ENCODE data around the gene SFXN2. TPM values are rescaled to one million over a fixed set of nuclear protein-coding genes. Genes with fewer than 3 reads are reported as not detected.
A peak's percentile ranks its signal among the peaks of the same experiment; 100 is the strongest.

Gene SFXN2
- total and polyA plus RNA-seq, 8 donors, result 15.7 to 21.0 (median 17.9) TPM

DNA sequence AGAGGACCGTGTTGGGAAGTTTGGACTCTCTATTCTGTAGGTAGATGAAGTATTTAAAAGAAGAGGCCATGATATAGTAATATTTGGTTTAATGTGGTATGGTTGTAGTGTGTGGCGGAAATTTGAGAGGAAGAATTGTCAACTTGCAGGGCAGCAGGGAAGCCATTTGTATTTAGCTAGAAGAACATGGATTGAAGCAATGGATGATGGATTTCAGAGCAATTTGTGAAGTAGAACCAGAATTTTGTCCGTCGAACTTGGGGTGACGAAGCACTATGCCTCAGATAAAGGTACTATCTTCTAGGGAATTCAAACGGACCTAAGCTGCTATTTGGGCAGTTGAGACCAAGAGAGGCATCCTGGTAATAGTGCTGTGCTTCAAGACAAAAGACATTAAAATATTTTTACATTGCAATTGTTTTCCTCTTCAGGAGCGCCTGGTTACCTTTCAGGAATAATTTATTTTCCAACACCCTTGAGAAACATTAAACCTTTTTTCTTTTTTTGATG, 28.7 kb downstream of the SFXN2 start:
- Histone ChIP-seq H3K27me3 (no peaks in the 10 kb centered on the region), H3K9me3 (no peaks in the 10 kb centered on the region), H3K4me3 (peak overlapping the region; percentile 6 to 98), H3K27ac (peak overlapping the region in 1 of 2 donors; percentile 86), H3K36me3 (peaks cover 0 to 4% of the 10 kb centered on the region in 2 donors), H3K4me1 (peaks cover 12 to 35% of the 10 kb centered on the region in 2 donors)
- ATAC-seq (no peak), DNase-seq (no peak)
- TF ChIP-seq, protein P1, sequence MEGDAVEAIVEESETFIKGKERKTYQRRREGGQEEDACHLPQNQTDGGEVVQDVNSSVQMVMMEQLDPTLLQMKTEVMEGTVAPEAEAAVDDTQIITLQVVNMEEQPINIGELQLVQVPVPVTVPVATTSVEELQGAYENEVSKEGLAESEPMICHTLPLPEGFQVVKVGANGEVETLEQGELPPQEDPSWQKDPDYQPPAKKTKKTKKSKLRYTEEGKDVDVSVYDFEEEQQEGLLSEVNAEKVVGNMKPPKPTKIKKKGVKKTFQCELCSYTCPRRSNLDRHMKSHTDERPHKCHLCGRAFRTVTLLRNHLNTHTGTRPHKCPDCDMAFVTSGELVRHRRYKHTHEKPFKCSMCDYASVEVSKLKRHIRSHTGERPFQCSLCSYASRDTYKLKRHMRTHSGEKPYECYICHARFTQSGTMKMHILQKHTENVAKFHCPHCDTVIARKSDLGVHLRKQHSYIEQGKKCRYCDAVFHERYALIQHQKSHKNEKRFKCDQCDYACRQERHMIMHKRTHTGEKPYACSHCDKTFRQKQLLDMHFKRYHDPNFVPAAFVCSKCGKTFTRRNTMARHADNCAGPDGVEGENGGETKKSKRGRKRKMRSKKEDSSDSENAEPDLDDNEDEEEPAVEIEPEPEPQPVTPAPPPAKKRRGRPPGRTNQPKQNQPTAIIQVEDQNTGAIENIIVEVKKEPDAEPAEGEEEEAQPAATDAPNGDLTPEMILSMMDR (IDR thresholded peaks at IDR 0.05), result no peak
- intact Hi-C loops (cut with DNase I), result no loop called here

DNA sequence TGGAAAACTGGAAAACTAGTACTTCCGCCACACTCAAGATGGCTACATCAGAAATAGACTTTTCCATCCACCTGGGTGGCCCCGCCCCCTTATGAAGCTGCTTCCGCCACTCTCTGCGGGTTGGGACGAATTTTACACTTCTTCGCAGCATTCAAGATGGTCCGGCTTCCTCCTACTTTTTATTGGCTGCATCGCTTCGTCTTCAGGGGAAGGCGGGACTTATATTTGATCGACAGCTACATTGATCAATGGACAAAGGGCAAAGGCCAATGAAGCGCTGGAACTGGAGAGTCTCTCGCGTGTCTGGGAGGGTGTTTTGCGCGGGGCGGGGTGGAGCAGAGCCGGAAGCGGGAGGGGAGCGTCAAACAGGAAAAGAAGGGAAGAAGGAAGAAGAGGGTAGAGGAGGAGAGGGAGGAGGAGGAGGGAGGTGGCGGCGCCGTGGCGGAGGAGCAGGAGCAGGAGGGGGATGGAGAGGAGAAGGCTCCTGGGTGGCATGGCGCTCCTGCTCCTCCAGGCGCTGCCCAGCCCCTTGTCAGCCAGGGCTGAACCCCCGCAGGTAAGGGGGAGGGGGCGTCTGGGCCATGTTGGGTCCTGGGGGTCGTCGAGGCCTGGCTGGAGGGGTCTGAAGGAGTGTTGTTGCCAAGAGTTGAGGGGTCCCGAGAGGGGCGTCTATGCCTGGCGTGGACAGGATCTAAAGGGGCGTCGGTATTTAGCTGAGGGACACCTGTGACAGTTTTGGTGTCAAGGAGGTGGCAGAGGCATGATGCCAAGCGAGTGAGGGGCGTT, 29.3 kb downstream of the SFXN2 start, which contains the start of gene WBP1L:
TSS of gene WBP1L (plus strand) at position 361 of the 786 bp plus-strand sequence. CDS start at position 467, 106 bp downstream.
- Histone ChIP-seq H3K4me3 (peak within 1 kb of the TSS; percentile 93 to 98), H3K27ac (peak within 1 kb of the TSS; percentile 78 to 86), H3K9me3 (no peaks in the 10 kb centered on the region), H3K36me3 (peaks cover 0 to 4% of the 10 kb centered on the region in 2 donors), H3K4me1 (peaks cover 12 to 30% of the 10 kb centered on the region in 2 donors), H3K27me3 (no peaks in the 10 kb centered on the region)
- DNase-seq (peak; percentile 95 to 99 (median 97)), ATAC-seq (peak; percentile 97)
- intact Hi-C loops (cut with DNase I), result no loop called here
- TF ChIP-seq, protein P1 (IDR thresholded peaks at IDR 0.05), result no peak

DNA sequence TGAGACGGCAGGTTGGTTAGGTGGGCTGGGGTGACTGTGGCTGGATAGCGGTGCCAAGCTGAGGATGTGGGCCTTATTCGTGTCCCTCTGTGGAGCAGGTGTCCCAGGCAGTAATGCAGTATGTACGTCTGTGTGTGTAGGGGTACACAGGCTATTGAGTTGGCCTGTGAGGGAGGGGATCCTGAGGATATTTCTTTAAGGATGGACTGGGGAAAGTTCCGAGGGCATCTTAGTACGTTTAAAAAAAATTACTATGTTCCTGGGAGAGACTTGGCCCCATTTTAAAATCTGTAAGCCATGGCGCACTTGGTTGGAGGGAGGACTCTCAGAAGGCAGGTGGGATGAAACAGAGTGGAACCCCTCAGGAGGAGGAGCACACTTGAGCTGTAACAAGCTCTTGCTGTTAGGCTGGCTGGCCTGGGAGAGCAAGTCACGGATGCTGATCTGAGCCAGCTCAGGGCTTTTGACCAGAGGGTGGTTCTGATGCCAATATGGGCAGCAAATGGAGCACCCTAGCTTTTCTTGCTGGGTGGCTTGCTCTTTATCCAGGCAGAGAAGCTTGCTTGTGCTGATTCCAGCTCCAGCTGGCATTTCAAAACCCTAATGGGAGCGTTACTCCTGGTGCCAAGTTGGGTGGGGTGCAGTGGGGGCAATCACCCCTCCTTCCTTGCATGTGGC, 30.1 kb downstream of the SFXN2 start:
- peak; percentile 22 for ATAC-seq
- intact Hi-C loops (cut with DNase I), result no loop called here
- peak in 2 of 4 donors; percentile 22 to 42 for DNase-seq
- TF ChIP-seq, protein P1 (IDR thresholded peaks at IDR 0.05), result no peak
- H3K9me3 ChIP-seq, result no peaks in the 10 kb centered on the region
- peak overlapping the region; percentile 93 to 98 for H3K4me3 ChIP-seq
- peak overlapping the region; percentile 78 to 86 for H3K27ac ChIP-seq
- peaks cover 0 to 4% of the 10 kb centered on the region in 2 donors for H3K36me3 ChIP-seq
- no peaks in the 10 kb centered on the region for H3K27me3 ChIP-seq
- H3K4me1 ChIP-seq, result peaks cover 12 to 26% of the 10 kb centered on the region in 2 donors

DNA sequence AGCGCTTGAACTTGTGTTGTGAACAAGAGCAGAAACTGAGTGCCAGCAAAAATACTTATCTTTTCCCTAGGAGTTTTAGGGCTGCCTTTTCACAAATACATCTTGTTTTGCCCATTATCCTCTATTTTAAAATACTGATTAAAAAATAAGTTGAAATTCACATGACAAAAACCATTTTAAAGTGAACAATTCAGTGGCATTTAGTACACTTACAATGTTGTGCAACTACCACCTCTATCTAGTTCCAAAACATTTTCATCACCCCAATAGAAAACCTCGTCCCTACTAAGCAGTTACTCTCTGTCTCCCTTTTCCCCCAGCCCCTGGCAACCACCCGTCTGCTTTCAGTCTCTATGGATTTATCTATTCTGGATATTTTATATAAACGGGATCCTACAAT, 30.7 kb downstream of the SFXN2 start:
- intact Hi-C loops (cut with DNase I), result no loop called here
- TF ChIP-seq, protein P1 (IDR thresholded peaks at IDR 0.05), result no peak
- DNase-seq, result no peak
- H3K4me1 ChIP-seq, result peaks cover 12 to 26% of the 10 kb centered on the region in 2 donors
- no peaks in the 10 kb centered on the region for H3K9me3 ChIP-seq
- H3K27me3 ChIP-seq, result no peaks in the 10 kb centered on the region
- H3K36me3 ChIP-seq, result peaks cover 0 to 4% of the 10 kb centered on the region in 2 donors
- H3K4me3 ChIP-seq, result peak overlapping the region; percentile 93 to 98
- ATAC-seq, result no peak
- H3K27ac ChIP-seq, result peak overlapping the region; percentile 78 to 86
